GM20000 (cell line): ENCODE measurements around the gene SOHLH1.

Source experiments
- DNase-seq: peaks from one replicate; pipeline ENCODE4 v3.0.0; 2012; ENCODE audit warnings: low spot score
- CTCF ChIP-seq: IDR thresholded peaks from 2 replicates; pipeline ENCODE4 v1.5.1; 2012; ENCODE audit warnings: mild to moderate bottlenecking, control low read depth; ENCODE audit errors: extremely low read depth, missing control alignments

The SOHLH1 gene, protein sequence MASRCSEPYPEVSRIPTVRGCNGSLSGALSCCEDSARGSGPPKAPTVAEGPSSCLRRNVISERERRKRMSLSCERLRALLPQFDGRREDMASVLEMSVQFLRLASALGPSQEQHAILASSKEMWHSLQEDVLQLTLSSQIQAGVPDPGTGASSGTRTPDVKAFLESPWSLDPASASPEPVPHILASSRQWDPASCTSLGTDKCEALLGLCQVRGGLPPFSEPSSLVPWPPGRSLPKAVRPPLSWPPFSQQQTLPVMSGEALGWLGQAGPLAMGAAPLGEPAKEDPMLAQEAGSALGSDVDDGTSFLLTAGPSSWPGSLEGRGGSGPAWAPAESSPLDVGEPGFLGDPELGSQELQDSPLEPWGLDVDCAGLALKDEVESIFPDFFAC

DNA sequence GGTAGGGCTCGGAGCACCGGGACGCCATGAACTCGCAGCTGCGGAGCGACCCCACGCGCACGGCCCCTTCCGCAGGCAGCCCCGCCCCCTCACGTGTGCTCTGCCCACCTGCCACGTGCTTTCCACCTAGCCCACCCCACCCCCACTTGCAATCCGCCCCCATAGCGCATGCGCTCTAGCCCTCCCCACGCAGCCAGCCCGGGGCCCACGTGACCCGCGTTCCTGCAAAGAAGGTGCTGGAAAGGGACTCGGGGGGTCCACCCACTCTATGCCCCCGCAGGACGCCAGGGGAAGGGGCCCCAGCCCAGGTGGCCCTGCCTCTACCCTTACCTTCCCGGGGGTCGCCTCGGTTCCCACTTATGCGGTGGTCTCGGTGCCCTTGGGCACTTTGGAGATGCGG lies at the start of gene SOHLH1:
Gene SOHLH1 (minus strand): TSS at position 42 of the 400 bp plus-strand sequence. CDS start 14 bp downstream, at position 28.
- no peak for DNase-seq
- TF ChIP-seq CTCF, result no peak

DNA sequence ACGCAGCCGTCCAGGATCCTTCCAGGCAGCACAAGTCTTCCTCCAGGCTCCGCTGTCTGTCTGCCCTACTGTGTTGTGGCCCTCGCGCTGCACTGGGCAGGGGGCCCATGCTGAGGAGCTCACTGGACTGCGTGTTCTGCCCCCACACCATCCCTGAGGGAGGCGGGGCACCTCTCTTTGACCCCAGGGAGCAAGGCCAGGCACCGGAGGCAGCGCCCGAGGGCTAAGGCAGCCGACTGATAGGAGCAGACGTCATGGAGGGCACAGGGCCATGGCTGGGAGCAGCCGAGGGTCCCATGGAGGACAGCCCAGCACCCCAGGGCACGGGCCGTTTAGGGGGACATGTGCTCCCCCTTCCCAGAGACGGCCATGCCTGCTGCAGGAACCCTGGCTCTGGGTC lies 49.4 kb upstream of the SOHLH1 start:
- no peak for TF ChIP-seq CTCF

GRCh38 chr9:135747311-135747710 lies 48.0 kb upstream of the SOHLH1 start:
- TF ChIP-seq CTCF, result no peak
- DNase-seq, result no peak

More for the DNA sequence above, 49.4 kb upstream of the SOHLH1 start:
- no peak for DNase-seq

- DNase-seq, result no peak
- no peak for TF ChIP-seq CTCF
Observed at GRCh38 chr9:135746565-135746964, 47.3 kb upstream of the SOHLH1 start.

DNA sequence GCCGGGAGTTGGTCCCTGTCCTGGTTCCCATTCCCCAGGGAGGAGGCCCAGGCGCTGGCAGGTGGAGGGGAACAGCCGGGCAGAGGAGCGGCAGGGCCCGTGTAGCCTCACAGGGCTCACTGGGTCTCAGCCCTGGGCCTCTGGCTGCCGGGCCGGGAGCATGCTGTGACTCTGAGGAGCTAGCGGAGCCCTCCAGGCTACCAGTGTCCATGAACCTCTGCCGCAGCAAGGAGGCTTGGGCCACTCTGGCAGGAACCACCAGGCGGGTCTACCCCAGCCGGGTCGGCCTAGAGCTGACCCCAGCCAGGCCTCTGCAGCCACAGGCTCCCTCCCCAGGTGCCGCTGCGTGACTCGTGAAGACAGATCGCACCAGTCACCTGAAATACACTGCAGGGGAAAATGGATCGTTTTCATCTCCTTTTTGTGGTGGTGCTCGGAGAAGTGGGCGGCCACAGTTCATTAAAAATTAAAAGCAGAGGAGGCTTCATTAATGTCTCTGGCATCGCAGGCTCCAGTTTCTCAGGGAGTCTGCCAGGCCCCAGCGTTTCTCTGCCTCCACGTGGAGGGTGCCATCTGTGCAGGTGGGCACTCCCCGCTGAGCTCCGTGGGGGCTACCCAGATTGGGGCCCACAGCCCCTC lies 46.5 kb upstream of the SOHLH1 start:
- DNase-seq, result no peak
- TF ChIP-seq CTCF, result no peak

GRCh38 chr9:135745189-135745588 lies 45.9 kb upstream of the SOHLH1 start:
- TF ChIP-seq CTCF, result no peak

GRCh38 chr9:135744333-135745070 lies 45.2 kb upstream of the SOHLH1 start:
- no peak for DNase-seq

More at GRCh38 chr9:135745189-135745588, 45.9 kb upstream of the SOHLH1 start:
- DNase-seq, result no peak

More at GRCh38 chr9:135744333-135745070, 45.2 kb upstream of the SOHLH1 start:
- TF ChIP-seq CTCF, result no peak
